GM21423 (cell line): ENCODE results near the gene POLR3A.
A peak's percentile ranks its signal among the peaks of the same experiment; 100 is the strongest.

Experiments used
- ATAC-seq: cut with Tn5 transposase; IDR thresholded peaks from one replicate; pipeline ENCODE4 v1.9.1; 2021; ENCODE audit warnings: mild to moderate bottlenecking, moderate library complexity; ENCODE audit not compliant: unreplicated experiment

The POLR3A gene

DNA sequence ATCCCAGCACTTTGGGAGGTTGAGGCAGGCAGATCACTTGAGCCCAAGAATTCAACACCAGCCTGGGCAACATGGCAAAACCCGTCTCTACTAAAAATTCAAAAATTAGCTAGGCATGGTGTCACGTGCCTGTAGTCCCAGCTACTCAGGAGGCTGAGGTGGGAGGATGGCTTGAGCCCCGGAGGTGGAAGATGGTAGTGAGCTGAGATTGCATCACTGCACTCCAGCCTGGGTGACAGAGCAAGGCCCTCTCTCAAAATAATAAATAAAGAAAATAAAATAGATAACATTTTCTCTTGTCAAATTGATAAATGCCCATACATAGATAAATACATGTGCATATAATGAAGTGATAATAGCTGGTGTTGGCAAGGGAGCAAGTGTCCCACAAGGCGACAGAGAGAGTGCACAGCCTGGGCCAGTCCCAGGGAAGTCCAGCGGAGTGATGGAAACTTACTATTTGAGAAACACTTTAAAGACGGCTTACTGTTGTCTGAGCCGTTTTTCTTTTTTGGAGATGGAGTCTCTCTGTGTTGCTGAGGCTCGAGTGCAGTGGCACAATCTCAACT is 69.3 kb downstream of the POLR3A start:
- ATAC-seq, result no peak

DNA sequence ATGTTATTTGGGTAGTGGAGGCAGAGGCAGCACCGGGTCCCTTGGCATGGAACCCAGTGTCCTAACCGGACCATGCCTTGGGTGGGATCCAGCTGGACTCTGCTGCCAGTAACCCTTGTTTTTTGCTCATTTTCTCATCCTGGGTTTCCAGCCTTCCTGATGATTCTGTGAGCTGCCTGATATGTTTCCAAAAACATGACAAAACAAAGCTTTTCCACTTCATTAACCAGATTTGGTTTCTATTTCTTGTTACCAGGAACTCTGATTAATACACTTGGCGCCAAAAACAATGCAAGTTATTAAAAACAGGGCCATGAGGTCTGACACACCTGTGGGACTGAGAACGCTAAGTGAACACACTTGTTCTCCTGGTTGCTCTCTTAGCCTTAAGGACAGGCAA is 69.9 kb downstream of the POLR3A start:
- ATAC-seq, result no peak

DNA sequence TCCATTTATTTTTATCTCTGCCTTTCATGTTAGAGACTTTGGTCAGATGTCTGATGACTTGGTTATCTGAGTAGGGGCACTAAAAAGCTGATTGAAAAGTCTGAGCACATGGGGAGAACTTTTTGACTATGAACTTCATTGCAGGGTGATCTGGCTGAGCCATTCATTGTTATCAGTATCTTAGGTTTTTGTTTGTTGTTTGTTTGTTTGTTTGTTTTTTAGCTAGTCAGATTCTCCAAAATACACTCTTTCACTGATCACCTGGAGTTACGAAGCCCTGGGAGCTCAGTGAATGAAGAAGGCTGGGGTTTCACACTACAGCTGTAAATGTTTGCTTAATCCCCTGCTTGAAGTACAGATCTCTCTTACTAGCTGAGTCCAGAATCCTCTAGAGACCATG is 74.2 kb downstream of the POLR3A start:
- ATAC-seq, result no peak

DNA sequence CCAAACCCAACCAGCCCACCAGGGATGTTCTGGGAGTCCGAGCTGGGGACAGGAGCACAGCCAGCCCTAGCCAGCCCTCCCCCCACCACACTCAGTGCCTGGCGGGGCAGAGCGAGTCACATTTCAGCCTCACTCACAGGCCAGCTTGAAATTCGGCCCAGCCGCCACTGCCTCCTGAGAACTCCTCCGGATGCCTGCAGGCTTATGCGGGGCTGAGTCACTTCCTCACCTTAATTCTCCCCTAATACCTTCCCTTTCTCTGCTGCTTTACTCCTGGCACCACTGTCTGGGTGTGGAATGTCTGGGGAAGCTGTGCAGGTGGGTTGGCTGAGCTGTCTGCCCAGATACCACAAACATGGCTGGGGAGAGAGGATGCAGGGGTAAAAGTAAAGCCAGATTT is 80.1 kb downstream of the POLR3A start:
- ATAC-seq, result no peak

DNA sequence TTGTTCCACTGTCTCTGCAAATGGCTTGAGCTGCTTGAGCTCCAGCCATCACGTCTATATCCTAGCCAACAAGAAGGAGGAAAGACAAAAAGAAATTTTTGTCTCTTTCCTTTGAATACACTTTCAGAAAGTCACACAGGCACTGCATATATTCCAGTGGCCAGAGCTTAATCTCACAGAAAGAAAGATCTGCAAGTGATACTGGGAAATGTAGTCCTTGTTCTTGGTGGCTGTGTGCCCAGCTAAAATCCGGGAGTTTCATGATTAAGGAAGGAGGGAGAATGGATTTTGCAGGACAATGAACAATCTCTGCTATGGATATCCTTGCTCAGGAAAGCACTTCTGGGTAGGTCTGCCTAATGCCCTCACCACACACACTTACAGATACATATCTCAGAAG is 83.2 kb downstream of the POLR3A start:
- no peak for ATAC-seq

DNA sequence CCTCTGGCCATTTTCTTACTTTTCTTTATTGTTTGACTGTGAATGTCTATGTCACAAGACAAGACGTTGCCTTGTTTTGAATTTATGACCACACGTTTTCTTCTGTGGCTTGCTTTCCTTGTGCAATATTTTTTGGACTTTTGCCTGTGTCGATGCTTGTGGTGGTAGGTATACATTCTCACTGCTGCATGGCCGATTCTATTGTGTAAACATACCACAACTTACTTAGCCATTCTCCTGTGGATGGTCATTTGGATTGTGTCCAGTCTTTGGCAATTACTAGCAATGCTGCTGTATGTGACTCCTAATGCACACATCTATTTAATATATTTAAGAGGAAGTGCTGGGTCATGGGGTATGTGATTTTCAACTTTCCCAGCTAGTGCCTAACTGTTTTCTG is 84.8 kb downstream of the POLR3A start:
- no peak for ATAC-seq

DNA sequence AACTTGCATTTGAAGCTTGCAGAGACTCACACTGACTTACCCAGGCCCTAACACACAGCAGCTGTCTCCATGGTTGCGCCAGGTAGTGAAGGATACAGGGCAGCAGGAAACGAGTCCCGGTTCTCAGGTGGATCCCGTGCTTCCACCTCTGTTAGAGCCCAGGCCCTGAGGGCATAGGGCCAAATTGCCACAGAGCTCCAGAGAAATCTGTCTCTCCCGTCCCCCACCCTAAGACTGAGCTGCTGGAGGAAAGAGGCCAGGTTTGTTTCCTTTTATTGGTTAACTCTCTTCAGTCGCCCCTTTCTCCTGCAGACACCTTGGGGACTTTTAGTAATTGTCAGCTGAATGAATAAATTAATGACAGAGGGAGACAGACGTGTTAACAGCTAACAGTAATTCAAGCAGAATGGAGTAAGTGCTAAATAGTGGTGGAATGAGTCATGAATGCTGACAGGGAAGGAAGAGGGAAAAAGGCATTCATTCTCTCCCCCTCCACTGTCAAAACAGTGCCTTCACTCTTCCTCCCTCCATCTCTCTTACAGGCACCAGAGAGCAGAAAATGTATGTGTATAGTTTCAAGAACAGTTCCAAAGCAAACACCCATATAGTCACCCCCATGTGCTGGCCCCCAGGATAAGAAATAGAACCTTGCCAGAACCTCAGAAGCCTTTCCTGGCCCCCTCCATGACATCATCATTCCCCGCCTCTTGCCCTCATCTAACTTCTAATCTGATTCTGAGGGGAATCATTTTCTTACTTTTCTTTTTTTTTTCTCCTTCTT is 86.0 kb downstream of the POLR3A start:
- no peak for ATAC-seq

DNA sequence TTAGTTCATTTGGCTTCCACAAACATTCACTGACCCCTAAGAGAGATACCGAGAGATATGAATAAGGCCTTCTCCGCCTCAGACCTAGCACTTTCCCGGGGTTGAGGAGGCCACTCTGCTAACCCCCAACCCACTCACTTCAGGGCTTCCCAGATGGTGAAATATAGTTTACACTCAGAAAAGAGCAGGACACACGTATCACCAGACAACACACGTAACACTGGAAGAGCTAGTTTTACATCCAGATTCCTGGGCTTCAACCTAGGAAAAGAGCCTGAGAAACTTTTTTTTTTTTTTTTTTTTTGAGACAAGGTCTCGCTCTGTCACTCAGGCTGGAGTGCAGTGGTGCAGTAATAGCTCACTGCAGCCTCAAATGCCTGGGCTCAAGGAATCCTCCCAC is 87.5 kb downstream of the POLR3A start:
- ATAC-seq, result no peak

DNA sequence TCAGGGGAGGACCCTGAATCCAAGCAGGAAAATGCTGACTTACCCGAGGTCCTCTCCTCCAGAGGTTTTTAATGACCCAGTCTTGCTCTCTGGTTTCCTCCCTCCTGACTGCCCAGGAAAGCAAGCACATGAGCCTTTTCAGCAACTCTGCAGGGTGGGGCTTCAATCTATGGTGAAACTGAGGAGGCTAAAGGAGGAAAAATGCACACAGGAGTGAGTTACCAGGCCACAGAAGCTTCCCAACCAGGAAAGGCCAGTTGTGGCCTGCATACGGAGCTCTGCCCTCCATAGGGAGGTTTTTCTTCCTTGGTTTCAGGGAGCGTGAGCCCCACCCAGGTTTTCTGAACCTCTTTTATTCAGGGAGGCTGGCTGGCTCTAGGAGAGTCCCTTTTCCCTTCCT is 88.7 kb downstream of the POLR3A start:
- no peak for ATAC-seq

DNA sequence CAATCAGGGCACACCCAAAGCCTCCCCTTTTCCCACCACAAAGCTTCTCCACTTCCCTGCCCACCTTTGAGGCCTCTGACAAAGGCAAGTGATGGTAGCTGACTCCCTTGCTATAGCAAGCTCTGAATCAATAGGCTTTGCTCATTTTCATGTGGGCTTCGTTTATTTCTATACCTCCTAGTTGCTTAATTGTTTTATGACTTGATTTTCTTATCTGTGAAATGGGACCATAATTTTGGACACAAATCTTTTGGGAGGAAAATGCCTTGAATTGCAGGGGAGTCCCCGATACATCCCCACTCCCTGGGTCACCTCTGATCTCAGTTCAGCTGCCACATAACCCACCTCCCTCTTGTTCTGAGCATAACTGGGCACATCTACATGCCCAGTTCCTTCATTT is 89.1 kb downstream of the POLR3A start:
- no peak for ATAC-seq

DNA sequence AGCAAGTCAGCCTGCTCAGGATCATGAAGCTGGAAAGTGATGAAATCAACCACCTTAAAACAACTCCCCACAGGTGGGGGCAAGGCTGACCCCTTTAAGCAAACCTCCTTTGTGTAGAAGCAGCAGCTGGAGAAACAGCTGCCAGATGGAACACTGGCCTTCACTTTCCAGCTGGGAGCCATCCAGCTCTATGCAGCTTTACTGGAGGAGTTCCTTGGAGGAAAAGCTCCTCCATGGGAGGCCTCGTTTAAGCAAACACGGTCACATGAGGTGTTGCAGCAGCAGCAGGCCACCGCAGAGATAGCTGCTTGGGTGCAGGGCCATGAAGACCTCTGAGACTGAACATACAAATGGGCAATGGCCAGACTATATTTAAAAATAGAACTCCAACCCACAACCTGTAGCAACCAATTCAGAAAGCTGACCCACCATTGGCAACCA is 89.7 kb downstream of the POLR3A start:
- no peak for ATAC-seq

DNA sequence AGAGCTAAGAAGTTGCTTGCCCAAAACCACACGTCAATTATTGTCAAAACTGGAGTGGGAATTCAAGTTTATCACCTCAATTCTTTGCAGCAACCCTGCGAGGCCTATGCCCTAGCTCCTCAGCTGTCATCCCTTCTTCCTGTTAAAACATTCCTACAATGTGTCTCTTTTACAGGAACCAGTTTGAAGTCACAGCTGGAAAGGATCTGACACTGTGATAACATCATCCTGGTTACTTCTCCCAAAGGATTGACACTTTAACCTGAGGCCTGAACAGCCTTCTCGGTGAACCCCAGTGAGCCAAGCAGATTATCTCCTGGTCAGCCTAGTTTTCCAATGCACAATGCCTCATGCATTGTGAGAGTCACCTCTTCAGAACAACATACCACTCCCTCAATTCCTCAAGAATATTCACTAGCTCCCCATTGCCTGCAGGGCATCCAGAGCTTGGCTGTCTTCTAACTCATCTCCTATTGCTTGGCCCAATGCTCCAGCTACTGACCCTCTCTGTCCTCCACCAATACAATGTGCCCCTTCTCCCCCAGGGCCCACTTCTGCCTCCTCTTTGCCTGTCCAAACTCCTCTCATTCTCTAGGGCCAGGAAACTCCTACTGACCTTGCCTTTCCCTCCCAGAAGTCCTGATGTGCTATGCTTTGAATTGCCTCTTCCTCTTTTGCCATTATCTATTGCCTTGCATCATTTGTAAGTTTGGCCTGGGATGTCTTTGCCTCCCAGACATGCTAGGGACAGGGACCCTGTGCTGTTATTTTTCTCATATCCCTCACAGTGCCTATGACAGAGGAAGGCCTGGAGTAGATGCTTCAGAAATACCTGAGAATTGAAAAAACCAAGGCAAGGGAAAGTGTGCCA is 92.4 kb downstream of the POLR3A start:
- ATAC-seq, result no peak

DNA sequence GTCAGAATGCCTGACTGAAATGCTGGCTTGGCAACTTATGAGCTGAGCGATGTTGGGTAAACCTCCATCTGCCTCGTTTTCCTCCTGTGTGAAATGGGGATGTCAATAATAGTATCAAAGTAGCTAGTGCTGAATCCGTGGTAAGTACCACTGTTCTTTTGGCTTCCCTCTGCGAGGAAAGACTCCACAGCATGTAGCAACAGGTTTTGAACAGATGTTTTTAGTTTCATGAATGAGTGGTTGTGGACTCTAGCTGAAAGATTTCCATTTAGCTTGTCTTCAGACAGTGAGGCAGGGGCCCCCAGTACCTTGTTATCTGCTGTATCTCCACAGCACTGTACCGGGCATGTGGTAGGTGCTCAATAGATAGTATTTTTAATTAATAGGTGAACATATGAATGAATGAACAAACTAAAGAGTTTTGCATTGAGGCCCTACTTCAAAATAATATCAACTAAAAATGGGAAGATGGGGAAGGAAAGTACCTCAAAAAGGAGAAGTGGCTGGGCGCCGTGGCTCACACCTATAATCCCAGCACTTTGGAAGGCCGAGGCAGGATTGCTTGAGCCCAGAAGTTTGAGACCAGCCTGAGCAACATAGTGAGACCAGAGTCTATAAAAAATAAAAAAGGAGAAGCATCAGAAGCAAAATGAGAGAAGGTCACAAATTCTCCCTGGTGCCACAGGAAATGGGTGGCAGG is 97.1 kb downstream of the POLR3A start:
- no peak for ATAC-seq

DNA sequence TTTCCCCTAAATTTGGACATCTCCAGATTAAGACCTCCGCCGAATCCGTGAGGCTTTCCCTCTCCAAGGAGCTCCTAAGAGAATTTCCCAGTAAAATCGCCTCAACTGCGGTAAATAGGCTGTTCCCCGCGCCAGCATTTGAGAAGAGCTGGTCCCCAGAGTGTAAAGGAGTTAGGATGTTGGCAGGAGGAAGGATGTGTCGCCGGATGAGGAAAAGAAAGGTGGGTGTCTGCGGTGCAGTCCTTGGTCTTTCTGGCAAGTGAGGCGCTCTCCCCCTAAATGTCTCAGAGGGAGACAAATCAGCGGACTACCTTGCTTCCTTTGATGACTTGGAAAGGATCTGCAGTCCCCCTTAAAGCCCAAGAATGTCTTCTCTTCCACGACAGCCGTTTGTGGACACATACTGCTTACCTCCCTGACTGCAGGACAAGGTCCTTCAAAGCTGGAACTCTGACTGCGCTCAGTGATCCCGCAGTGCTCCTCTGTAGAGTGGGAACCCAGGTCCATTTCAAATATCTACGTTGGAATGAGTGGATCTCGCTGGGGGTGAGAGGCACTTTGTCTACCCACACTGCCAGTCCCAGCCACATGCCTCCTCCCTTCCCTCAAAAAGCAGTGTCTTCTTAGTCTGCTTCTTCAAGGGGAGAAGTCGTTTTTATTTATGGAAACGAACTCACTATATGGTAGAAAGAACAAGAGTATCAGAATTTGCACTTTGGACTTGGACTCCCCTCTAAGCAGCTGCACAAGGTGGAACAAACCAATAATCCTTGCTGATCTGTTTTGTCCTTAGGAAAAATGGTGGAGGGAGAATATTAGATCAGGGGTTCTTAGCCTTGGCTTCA is 101.7 kb downstream of the POLR3A start:
- no peak for ATAC-seq

DNA sequence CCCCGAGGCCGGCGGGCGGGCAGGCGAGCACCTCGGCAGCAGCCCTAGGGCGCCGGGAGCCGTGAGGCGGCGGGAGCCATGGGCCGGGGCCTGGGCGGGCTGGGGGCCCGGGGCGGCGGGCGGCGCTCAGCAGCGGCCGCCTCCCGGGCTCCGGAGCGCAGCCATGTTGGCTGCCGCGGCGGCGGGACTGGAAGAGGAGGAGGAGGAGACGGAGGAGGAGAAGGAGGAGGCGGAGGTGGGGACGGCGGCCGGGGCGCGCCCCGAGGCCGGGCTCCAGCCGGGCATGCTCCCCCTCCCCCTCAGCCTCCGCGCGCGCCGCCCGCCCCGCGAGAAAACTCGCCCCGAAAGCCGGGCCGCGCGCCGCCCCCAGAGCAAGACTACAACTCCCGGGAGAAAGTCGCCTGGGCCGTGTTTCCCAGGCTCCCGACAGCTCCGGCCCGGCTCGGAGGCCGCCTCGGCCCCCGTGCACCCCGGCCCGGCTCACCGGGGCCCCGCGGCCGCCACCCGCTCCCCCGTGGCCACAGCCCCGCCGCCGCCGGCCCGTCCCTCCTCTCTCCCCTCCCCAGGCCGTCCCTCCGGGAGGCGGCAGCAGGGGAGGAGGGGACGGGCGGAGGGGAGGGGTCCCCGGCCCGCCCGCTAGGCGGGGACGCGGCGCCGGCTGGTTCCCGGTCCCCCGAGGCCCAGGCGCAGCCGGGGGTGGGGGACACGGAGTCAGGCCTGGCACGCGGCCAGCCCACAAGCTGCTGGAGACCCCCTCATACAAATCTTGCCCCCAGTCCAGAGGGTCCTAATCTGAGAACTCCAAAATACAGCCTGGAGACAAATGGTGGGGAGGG is 102.5 kb downstream of the POLR3A start, which contains the start of gene DLG5:
TSS of gene DLG5 (minus strand) at position 190 of the 836 bp plus-strand sequence. CDS start 235 bp downstream, outside the sequence.
- peak; percentile 56 for ATAC-seq

DNA sequence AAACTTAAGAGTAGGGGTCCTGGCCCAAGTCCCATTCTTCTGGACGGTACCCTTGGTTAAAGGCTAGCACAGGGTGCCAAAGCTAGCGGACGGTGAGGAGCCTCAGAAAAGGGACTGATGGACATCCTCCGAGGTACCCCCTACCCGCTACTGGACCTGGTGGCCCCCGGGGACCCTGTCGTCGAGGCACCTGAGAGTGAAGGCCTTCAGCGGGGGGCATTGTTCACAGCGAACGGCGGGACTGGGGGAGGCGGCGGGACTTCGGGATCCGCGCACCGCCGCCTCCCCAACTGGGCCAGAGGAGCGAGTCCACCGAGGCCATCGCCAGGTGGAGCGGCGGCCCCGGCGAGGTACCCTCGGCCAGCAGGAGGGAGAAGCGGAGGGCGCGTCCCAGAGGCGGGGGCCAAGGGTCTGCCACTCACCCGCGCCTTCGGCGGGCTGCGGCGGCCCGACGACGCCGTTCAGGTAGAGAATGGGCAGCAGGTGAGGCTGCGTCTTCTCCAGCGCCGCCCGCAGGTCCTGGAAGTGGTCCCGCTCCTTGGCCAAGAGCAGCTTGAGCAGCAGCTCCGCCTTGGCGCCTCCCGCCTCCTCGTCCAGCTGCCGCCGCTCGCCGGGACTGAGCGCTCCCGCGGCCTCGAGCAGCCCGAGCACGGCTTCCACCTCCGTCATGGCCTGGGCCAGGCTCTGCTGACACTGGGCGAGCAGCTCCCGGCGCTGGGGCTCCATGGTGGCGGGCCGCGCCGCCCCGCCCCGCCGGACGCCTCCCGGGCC is 103.3 kb downstream of the POLR3A start:
- peak; percentile 57 for ATAC-seq

DNA sequence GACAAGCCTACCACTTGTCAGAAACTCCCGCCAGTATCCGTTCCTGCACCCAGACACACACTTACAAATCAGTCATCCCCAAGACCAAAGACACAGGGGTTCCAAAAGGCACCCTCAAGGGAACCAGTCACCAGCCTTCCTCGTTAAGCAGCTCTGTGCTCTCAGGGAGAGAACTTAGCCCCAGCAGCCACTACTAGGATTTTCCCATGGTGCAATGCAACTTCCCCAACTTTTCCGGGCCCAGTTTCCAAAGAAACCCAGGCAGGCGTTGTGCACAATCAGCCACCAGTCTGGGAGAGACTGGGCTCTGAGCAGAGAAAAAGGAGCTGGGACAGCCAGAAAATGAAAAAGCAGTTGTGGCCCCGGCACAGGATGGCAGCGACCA is 103.9 kb downstream of the POLR3A start:
- ATAC-seq, result no peak

DNA sequence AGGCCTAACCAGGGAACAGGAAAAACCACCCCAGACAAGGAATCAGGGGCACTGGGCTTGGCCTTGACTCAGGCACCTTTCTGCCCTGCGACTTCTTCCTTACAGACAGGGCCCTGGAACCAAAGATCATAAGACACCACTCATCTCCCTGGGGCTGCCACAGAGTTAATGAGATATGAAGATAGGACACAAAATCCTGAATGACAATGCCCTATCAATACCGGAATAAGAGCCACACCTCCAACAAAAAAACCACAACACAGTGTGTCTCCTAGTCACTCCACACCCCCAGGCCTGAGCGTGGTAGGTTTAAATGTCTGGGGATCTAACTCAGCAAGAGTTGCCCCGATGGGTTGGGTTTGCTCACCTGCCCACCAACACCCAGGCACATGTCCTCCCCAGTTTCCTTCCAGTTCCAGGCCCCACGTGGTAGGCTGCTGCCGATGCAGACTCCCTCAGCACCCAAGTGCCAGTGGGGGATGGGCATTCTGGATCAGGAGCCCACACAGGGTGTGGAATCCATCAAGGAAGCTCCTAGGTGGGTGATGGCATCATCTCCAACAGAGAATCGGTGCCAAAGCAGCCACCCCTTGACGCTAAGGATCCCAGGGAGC is 106.6 kb downstream of the POLR3A start:
- ATAC-seq, result no peak
